Liver (tissue), 3 donors: ENCODE measurements around the gene RPS6KA2.

ENCODE experiments used
- CTCF ChIP-seq: fragments of 150-350 bp; IDR thresholded peaks from 2 replicates; pipeline ENCODE4 v1.5.1; 2017; ENCODE audit warnings: improper control_type of control experiment, low read depth, low read length; ENCODE audit not compliant: missing input control
- FOXA1 ChIP-seq: IDR thresholded peaks from 2 replicates; pipeline ENCODE4 v1.6.1; 2016; ENCODE audit warnings: antibody characterized with exemption
- JUND ChIP-seq, 2 donors: IDR thresholded peaks; 2 replicates each; pipeline ENCODE4 v1.6.1; 2016; ENCODE audit warnings: antibody characterized with exemption in 2 of 2
- RAD21 ChIP-seq, 2 donors: IDR thresholded peaks; 2 replicates each; pipeline ENCODE4 v1.6.1; 2016; ENCODE audit warnings: antibody characterized with exemption in 2 of 2, mild to moderate bottlenecking in 2 of 2
- TAF1 ChIP-seq: conservative IDR thresholded peaks from 2 replicates; pipeline ENCODE4 v1.6.1; 2016; ENCODE audit warnings: antibody characterized with exemption, mild to moderate bottlenecking
- YY1 ChIP-seq: IDR thresholded peaks from 2 replicates; pipeline ENCODE4 v1.6.1; 2016; ENCODE audit warnings: antibody characterized with exemption, mild to moderate bottlenecking
- TF ChIP-seq, protein P1 (sequence below): IDR thresholded peaks from 2 replicates; pipeline ENCODE4 v1.6.1; 2016; ENCODE audit warnings: antibody characterized with exemption, mild to moderate bottlenecking
- donor health status: healthy.
- donor health status: healthy.

DNA sequence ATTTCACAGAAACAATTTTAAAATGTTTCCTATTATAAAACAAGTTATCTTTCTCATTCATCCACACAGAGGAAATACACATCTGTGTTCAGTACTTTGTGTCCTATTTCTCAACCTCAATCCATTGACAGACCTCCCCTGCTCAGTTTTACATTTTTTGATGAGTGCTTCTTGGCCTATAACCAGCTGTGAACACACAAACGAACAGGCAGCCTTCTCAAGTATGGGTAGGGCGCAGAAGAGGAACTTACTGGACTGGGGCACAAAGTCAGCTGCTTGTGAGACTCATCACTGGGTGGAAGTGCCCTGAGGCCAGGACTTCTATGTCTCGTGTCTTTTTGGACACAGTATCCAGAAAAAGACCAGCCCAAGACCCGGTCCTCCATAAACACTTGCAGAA, 2.8 kb downstream of the RPS6KA2 start:
- TF ChIP-seq YY1 (no peak), CTCF (no peak), FOXA1 (no peak), RAD21 (IDR thresholded peaks at IDR 0.05) (no peak), JUND (IDR thresholded peaks at IDR 0.05) (no peak), TAF1 (no peak)
- TF ChIP-seq, protein P1, sequence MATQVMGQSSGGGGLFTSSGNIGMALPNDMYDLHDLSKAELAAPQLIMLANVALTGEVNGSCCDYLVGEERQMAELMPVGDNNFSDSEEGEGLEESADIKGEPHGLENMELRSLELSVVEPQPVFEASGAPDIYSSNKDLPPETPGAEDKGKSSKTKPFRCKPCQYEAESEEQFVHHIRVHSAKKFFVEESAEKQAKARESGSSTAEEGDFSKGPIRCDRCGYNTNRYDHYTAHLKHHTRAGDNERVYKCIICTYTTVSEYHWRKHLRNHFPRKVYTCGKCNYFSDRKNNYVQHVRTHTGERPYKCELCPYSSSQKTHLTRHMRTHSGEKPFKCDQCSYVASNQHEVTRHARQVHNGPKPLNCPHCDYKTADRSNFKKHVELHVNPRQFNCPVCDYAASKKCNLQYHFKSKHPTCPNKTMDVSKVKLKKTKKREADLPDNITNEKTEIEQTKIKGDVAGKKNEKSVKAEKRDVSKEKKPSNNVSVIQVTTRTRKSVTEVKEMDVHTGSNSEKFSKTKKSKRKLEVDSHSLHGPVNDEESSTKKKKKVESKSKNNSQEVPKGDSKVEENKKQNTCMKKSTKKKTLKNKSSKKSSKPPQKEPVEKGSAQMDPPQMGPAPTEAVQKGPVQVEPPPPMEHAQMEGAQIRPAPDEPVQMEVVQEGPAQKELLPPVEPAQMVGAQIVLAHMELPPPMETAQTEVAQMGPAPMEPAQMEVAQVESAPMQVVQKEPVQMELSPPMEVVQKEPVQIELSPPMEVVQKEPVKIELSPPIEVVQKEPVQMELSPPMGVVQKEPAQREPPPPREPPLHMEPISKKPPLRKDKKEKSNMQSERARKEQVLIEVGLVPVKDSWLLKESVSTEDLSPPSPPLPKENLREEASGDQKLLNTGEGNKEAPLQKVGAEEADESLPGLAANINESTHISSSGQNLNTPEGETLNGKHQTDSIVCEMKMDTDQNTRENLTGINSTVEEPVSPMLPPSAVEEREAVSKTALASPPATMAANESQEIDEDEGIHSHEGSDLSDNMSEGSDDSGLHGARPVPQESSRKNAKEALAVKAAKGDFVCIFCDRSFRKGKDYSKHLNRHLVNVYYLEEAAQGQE: no peak
